ENCODE data around the gene SPTB. TPM values are rescaled to one million over a fixed set of nuclear protein-coding genes. Genes with fewer than 3 reads are reported as not detected.

The SPTB gene
- total RNA-seq, 1 experiment from 2014 or later = 2.3 TPM

DNA sequence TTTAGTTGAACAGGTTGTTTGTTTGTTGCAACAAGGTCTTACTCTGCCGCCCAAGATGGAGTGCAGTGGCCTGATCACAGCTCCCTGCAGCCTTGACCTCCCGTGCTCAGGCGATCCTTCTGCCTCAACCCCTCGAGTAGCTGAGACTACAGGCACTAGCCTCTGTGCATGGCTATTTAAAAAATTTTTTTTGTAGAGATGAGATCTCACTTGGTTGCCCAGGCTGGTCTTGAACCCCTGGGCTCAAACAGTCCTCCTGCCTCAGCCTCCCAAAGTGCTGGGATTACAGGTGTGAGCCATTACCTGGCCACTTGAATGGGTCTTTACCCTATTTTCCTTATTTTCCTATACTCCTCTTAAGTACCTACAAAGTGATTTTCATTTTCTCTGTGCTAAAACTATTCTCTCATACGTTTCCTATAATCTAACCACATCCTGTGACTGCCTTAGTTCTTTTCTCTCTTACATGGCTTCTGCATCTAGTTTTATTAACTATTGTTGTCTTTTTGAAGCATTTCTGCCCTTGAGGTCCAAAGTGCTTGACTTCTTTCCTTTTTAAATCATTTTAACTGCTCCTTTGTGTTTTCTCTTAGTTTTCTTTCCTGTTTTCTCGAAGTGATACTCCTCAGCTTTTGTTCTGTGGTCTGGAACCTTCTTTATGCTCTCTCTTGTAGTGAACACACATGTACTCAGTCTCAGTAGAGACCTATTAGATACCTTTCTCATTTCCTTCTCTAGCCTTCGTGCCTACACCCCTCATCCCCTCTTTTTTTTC lies 48.7 kb upstream of the SPTB start:
- Histone ChIP-seq H3K4me1 (ENCODE audit: insufficient read depth, low read length) (no peaks in the 10 kb centered on the region), H3K79me2 (ENCODE audit: low read length) (no peaks in the 10 kb centered on the region), H3K9me2 (replicated peaks; ENCODE audit: low read length) (no peaks in the 10 kb centered on the region), H3K4me2 (ENCODE audit: low read length) (no peak overlapping the region), H3K36me3 (ENCODE audit: low read depth, low read length) (peaks cover 56% of the 10 kb centered on the region), H3K4me3 (ENCODE audit: low read length) (no peak overlapping the region), H4K20me1 (ENCODE audit: low read length) (no peaks in the 10 kb centered on the region), H3K27ac (ENCODE audit: low read length) (no peak overlapping the region), H3K27me3 (ENCODE audit: low read length) (no peaks in the 10 kb centered on the region), H2AFZ (ENCODE audit: low read length) (no peak overlapping the region), H3K9ac (ENCODE audit: low read length) (no peak overlapping the region), H3F3A (ENCODE audit: low read length, unreplicated experiment) (no peaks in the 10 kb centered on the region), H3K9me3 (ENCODE audit: low read length) (no peaks in the 10 kb centered on the region)
- ATAC-seq = no peak
- intact Hi-C loops (cut with micrococcal nuclease) = no loop called here
- TF ChIP-seq EZH2 (IDR thresholded peaks at IDR 0.05; ENCODE audit: low read length, unreplicated experiment) = no peak
- TF ChIP-seq EZH2phosphoT487 (IDR thresholded peaks at IDR 0.05; ENCODE audit: borderline replicate concordance, low read length) = no peak
- TF ChIP-seq, protein P1, sequence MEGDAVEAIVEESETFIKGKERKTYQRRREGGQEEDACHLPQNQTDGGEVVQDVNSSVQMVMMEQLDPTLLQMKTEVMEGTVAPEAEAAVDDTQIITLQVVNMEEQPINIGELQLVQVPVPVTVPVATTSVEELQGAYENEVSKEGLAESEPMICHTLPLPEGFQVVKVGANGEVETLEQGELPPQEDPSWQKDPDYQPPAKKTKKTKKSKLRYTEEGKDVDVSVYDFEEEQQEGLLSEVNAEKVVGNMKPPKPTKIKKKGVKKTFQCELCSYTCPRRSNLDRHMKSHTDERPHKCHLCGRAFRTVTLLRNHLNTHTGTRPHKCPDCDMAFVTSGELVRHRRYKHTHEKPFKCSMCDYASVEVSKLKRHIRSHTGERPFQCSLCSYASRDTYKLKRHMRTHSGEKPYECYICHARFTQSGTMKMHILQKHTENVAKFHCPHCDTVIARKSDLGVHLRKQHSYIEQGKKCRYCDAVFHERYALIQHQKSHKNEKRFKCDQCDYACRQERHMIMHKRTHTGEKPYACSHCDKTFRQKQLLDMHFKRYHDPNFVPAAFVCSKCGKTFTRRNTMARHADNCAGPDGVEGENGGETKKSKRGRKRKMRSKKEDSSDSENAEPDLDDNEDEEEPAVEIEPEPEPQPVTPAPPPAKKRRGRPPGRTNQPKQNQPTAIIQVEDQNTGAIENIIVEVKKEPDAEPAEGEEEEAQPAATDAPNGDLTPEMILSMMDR (conservative IDR thresholded peaks at IDR 0.05; ENCODE audit: low read depth, low read length) = no peak
- POLR2A ChIA-PET (ENCODE audit: unreplicated experiment) = no interaction called here
- DNase-seq = no peak
- CTCF ChIA-PET = no interaction called here
- no TSS peak for BruUV-seq (replicated peaks)

DNA sequence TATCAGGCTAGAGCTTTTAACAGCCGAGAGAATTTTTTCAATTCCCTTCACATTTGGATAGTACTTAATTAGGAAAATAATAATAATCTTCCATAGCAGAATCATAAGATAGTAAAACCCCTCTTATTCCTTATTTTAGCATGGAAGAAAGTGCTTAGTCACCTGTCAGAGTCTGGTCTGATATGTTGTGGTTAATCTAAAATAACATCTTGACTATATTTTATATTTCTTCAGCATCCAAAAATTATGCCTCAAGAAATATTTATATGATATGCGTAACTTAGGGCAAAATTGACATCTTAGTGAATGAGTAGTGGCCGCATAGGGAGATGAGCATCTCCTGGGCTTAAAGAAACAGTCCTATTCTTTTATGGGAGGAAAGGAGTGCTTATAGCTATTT lies 47.3 kb upstream of the SPTB start:
- Histone ChIP-seq H3K4me1 (ENCODE audit: insufficient read depth, low read length) (no peaks in the 10 kb centered on the region), H3K36me3 (ENCODE audit: low read depth, low read length) (peaks cover 45% of the 10 kb centered on the region), H3K9me2 (replicated peaks; ENCODE audit: low read length) (no peaks in the 10 kb centered on the region), H4K20me1 (ENCODE audit: low read length) (no peaks in the 10 kb centered on the region), H3K4me2 (ENCODE audit: low read length) (no peak overlapping the region), H3K9ac (ENCODE audit: low read length) (no peak overlapping the region), H2AFZ (ENCODE audit: low read length) (no peak overlapping the region), H3K4me3 (ENCODE audit: low read length) (no peak overlapping the region), H3K27me3 (ENCODE audit: low read length) (no peaks in the 10 kb centered on the region), H3K79me2 (ENCODE audit: low read length) (peaks cover 4% of the 10 kb centered on the region; the same call in 1 of the 2 replicates), H3F3A (ENCODE audit: low read length, unreplicated experiment) (no peaks in the 10 kb centered on the region), H3K9me3 (ENCODE audit: low read length) (no peaks in the 10 kb centered on the region), H3K27ac (ENCODE audit: low read length) (no peak overlapping the region)
- ChIA-PET POLR2A (ENCODE audit: unreplicated experiment) (interaction anchor here (0.7 kb wide), 1 partner anchor 415 kb away, joined by 16 read pairs; no protein-coding TSS in a partner anchor), CTCF (interaction anchor here (0.6 kb wide), 2 partner anchors 59 to 93 kb away, joined by 3 to 4 read pairs; no protein-coding TSS in a partner anchor)
- intact Hi-C loops (cut with micrococcal nuclease) = no loop called here
- TF ChIP-seq EZH2 (IDR thresholded peaks at IDR 0.05; ENCODE audit: low read length, unreplicated experiment) (no peak), EZH2phosphoT487 (IDR thresholded peaks at IDR 0.05; ENCODE audit: borderline replicate concordance, low read length) (no peak)
- TF ChIP-seq, protein P1 (conservative IDR thresholded peaks at IDR 0.05; ENCODE audit: low read depth, low read length) = no peak
- no peak for DNase-seq
- TSS peak; percentile 3 for BruUV-seq (replicated peaks)
- ATAC-seq = no peak

DNA sequence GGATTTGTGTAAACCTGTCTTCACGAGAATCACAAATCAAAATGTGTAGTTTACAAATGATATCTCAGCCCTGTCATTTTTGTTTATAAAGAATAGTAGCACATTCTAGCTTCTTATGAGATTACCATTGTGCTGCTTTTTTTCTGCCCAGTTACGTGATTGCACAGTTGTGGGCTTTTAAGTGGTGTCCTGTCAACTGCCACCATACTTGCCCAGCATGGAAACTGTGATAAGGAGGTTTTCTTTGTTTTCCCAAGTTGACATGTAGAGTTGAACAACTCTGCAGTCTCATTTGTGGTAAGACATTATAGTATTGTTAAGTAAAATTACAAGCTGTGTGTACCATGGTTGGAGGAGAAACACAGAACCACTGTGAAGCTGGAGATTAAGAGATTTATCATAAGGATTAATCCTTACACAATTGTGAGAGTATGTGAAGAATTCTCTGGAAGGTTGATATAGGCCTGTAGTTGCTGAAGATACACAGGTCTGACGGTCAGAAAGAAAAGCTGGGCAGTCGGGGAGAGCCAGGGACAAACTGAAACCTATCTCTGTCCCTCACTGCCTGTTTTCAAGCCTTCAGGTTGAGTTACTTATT lies 46.8 kb upstream of the SPTB start:
- H3K4me1 ChIP-seq (ENCODE audit: insufficient read depth, low read length) = no peaks in the 10 kb centered on the region
- H3K4me3 ChIP-seq (ENCODE audit: low read length) = no peak overlapping the region
- no peak overlapping the region for H3K9ac ChIP-seq (ENCODE audit: low read length)
- no peaks in the 10 kb centered on the region for H4K20me1 ChIP-seq (ENCODE audit: low read length)
- CTCF ChIA-PET = interaction anchor here (0.6 kb wide), 2 partner anchors 60 to 94 kb away, joined by 3 to 4 read pairs; no protein-coding TSS in a partner anchor
- TF ChIP-seq EZH2phosphoT487 (IDR thresholded peaks at IDR 0.05; ENCODE audit: borderline replicate concordance, low read length) (no peak), EZH2 (IDR thresholded peaks at IDR 0.05; ENCODE audit: low read length, unreplicated experiment) (no peak)
- TF ChIP-seq, protein P1 (conservative IDR thresholded peaks at IDR 0.05; ENCODE audit: low read depth, low read length) = no peak
- POLR2A ChIA-PET (ENCODE audit: unreplicated experiment) = no interaction called here
- BruUV-seq (replicated peaks) = no TSS peak
- H3K79me2 ChIP-seq (ENCODE audit: low read length) = peaks cover 4% of the 10 kb centered on the region; the same call in 1 of the 2 replicates
- H3K27me3 ChIP-seq (ENCODE audit: low read length) = no peaks in the 10 kb centered on the region
- DNase-seq (no peak), ATAC-seq (no peak)
- no peak overlapping the region for H3K27ac ChIP-seq (ENCODE audit: low read length)
- no peaks in the 10 kb centered on the region for H3K9me2 ChIP-seq (replicated peaks; ENCODE audit: low read length)
- no peak overlapping the region for H2AFZ ChIP-seq (ENCODE audit: low read length)
- intact Hi-C loops (cut with micrococcal nuclease) = no loop called here
- no peak overlapping the region for H3K4me2 ChIP-seq (ENCODE audit: low read length)
- no peaks in the 10 kb centered on the region for H3K9me3 ChIP-seq (ENCODE audit: low read length)
- no peaks in the 10 kb centered on the region for H3F3A ChIP-seq (ENCODE audit: low read length, unreplicated experiment)
- peaks cover 42% of the 10 kb centered on the region for H3K36me3 ChIP-seq (ENCODE audit: low read depth, low read length)

All from PC-3 (cell line).